Cardiac septum (tissue), 1 donor: ENCODE results near the gene DCANP1. TPM values are rescaled to one million over a fixed set of nuclear protein-coding genes. Genes with fewer than 3 reads are reported as not detected.

Experiments used
- DNase-seq: peaks from one replicate; pipeline ENCODE4 v3.0.0-alpha.2; 2020; ENCODE audit warnings: low spot score
- intact Hi-C: fragments of 100-400 bp; cut with DNase I; formaldehyde crosslinking; loops from one replicate; pipeline ENCODE4 v1.14.0; 2022
- total RNA-seq: library from RNA; stranded (reverse); fragmentation: NEBNext Ultra II Directional; extraction: Animal tissue kit (Norgen Biotek cat#: 25700); gene quantifications from one replicate; pipeline ENCODE4 v1.2.1, GENCODE V29; 2021
- donor health status: DM: no; HTN: no; CAD: no.

The DCANP1 gene
- total RNA-seq, 1 donor from 2014 or later, result not detected

DNA sequence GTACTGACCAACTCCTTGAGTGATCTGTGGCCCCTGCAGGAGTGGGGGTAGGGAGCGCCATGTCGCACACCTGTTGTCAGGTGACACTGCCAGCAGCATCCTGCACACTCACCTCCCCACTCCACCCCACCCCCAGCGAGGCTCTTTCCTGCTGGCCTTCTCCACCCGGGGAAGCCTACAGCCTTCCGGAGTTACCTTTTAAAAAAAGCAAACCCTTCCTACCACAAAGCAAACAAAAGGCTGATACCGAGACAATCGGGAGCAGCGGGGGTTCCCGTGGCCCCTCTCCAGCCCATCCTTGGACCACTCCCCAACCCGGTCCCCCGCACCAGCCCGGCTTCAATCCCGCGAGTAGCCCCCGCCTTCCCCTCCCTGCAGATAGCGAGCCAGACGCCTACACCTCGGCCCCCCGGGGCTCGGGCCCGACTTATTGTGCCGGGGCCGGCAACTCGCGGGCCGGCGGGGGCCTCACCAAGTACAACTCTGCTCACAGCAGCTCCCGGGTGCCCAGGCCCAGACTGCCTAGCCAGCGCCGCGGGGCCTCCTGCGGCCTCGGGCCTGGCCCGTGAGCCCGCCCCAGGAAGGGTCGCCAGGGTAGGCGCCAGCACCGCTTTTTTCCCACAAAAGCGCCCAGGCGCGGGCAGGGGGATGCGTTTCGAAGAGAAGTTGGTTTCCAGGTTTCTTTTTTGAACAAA, 48.8 kb downstream of the DCANP1 start:
- intact Hi-C loops, result loop anchor here (5.0 kb wide), 1 partner anchor 41 kb away; no protein-coding TSS in a partner anchor
- DNase-seq, result no peak

DNA sequence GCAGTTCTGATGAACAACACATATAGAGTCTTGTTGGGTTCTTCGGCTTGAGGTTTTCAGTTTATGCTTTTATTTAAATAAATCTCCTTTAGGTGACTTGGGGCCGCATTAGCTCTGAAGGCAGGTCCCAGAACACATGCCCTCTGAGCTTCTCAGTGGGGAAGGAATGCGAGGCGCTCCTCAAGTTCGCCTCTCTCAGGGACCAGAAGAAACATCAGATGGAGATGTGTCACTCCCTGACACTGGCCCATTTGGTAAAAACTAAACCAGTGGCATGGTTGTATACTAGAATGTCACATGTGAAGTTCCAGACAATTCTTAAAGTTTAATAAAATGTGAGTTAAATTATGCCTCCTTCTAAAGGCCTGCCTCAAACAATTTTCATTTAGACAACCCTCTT, 50.1 kb downstream of the DCANP1 start:
- no peak for DNase-seq
- intact Hi-C loops, result loop anchor here (5.0 kb wide), 1 partner anchor 40 kb away; no protein-coding TSS in a partner anchor

DNA sequence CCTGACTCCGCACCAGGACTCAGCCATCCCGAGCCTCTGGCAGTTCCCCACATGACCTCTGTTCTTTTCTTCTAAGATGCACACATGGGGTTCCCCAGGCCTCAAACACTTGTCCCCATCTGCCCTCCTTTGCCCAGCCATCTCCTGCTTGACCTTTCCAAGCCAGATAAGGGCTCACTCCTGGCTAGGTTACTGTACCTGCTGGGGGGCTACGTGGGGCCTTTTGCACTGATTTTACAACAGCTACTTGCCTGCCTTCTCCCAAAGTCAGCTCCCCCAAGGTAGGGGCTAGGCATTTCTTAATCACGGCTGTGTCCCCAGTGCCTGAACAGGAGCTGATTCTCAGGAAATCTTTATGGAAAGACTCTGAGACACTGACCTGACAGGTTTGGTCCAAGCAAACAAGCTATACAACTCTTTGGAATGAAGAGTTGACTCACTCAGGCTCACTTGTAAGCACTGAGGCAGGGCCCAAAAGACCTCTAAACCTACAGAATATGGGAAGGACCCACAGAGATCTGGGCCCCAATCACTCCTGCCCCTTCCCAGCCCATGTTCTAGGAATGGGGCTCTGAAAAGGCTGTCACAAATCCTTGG, 50.6 kb downstream of the DCANP1 start:
- intact Hi-C loops, result loop anchor here (5.0 kb wide), 1 partner anchor 39 kb away; no protein-coding TSS in a partner anchor

DNA sequence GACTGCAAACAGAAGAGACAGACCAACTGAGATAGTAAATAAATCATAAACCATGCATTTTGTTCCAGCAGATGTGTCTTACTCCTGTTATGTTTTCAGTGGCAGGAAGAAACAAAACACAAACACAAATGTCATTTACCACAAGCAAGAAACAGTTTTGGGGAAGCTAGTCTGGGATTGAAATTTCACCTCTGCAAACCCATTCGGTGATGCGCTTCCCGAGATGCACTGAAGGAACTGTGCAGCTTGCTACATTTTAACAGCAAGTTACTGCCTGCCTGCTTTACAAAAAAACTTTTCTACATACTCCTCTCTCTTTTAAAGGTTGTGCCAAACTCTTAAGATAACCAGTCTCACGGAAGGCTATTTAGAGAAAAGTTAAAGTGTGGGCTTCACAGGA, 51.3 kb downstream of the DCANP1 start:
- DNase-seq, result no peak
- intact Hi-C loops, result loop anchor here (5.0 kb wide), 1 partner anchor 39 kb away; no protein-coding TSS in a partner anchor

More for the DNA sequence above, 50.6 kb downstream of the DCANP1 start:
- no peak for DNase-seq

DNA sequence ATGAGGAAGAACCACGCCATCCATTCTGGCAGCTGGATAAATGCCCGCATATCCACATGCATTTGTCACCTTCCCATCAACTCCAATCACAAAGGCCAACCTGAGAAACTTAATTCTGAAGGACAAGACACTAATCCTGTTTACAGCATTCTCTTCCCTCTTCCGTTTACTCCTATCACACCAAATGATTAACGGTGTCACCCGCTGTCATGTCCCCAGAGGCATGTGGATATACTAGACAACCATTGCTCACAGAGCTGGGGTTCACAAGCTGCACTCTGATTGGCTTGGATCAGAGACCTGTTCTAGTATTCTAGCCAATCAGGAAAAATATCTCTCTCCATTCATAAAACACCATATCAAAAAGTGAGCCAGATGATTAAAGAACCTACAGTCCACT, 51.7 kb downstream of the DCANP1 start:
- DNase-seq, result no peak
- intact Hi-C loops, result loop anchor here (5.0 kb wide), 1 partner anchor 38 kb away; no protein-coding TSS in a partner anchor

Other genes with a start within 250 kb of the DCANP1 start
- gene MACROH2A1, start 48.1 kb downstream of the DCANP1 start, total RNA-seq, result 112 TPM
- gene TIFAB, start 5.0 kb upstream of the DCANP1 start, total RNA-seq, result not detected
- gene NEUROG1, start 88.6 kb upstream of the DCANP1 start, total RNA-seq, result not detected
- 1.2 TPM for gene CXCL14, start 131.6 kb upstream of the DCANP1 start, total RNA-seq